NCI-H748 treated with DMSO at 0.1 percent for 48 hours (cell line): ENCODE data around the gene SRC.

Source experiments
- DNase-seq: peaks from one replicate; lab custom pipeline; 2025; lab: John Stamatoyannopoulos, UW

SRC gene

DNA sequence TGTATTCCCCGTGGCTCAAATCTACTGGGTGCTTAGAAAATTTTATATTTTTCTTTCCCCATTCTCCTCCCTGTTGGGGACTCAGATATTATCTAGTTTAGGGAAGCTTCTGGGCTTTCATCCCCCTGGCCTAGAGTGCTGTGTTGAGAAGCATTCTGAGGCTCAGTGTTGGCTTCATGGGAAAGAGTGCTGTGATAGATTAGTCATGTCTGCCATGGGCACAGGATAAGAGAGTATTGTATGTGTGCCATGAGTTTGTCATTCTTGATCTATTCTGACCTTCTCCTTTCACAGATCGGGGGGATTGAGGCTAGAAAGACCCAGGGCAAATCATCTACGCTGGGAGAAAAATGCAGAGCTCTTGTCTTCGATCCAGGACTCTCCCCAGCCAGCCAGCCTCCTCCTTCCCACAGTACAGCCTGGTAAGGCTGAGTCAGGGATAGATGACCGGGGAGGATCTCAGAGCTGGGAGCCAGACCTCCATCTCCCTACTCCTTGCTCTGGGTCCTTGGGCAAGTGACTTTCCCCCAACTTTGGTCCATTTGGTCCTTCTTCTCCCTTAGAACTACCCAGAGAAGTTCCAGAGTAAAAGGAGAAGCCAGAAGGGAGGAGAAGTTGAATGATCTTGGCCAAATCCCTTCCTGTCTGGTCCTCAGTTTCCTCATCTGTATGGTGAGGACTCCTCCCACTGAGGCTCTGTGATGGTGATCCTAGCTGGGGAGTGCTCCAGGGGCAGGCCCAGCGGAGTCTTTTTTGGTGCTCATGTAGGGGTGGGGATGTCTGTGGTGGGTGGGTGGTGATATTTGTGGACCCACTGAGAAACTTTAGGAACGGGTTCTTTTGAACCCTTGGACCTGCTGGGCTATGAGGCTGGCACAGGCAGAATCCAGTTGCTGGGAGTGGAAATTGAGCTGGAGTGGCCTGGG is 5.0 kb downstream of the SRC start:
- no peak for DNase-seq

DNA sequence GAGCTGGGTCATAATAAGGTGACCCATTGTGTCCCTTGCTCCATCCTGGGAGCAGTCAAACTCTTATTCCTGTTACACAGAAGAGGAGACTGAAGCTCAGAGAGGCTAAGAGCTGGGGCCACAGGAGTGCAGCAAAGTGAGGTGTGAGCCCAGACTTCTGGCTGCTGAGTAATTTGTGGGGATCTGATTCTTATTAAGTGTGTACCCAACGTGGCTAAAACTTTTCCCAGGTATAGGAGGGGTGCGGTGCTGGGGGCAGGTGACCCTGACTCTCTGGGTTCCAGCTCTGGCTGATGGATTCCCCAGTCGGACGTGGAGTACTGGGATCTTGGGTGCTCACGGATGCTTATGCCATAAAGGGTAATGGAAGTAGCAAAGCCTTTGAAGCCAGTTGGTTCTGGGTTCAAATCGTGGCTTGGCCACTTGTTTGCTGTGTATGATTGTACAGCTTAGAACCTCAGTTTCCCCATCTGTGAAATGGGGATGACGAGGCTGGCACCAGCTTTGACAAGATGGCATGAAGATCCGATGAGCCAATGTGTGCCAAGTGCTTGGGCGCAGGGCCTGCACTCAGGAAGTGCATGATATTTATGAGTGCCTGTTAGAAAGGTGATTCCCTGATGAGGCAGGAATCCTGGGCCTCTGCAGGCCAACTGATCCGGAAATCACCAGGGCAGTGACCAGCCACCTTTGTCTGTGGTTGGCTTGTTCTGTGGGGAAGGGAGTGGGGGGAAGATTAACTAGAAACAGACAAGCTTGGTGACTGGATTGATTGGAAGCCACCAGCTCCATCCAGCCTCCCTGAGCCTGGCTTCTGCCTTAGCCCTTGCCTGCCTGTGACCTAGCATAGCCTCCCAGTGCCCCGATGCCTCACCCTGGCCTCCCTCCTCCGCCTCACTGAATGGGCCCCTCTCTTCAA is 6.0 kb downstream of the SRC start:
- no peak for DNase-seq

- no peak for DNase-seq
Observed at GRCh38 chr20:37352608-37352980, 6.7 kb downstream of the SRC start.

DNA sequence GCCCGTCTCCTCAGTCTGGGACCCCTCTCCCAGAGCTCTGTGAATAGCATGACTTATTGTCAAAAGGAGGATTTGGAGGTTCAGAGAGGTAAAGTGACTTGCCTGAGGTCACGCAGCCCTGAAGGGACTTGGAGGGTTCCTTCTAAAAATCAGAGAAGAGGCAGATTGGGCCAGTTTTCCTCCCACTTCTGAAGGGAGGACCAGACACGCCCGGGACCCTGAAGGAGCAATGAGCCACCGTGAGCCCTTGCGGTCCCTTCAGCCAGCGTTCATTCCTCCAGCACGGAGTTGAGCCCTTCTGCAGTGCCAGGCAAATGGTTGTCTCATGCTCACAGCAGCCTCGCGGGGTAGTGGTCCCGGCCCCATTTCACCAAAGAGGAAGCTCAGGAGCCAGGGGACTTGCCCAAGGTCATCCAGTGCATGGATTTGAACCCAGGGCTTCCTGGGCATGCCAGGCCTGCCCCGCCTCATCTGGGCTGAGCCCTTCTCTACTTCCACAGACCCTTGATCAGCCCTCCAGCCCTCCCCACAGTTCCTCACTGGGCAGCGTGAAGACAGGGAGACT is 7.4 kb downstream of the SRC start:
- DNase-seq: no peak

GRCh38 chr20:37354210-37355195 is 8.6 kb downstream of the SRC start:
- DNase-seq: no peak

DNA sequence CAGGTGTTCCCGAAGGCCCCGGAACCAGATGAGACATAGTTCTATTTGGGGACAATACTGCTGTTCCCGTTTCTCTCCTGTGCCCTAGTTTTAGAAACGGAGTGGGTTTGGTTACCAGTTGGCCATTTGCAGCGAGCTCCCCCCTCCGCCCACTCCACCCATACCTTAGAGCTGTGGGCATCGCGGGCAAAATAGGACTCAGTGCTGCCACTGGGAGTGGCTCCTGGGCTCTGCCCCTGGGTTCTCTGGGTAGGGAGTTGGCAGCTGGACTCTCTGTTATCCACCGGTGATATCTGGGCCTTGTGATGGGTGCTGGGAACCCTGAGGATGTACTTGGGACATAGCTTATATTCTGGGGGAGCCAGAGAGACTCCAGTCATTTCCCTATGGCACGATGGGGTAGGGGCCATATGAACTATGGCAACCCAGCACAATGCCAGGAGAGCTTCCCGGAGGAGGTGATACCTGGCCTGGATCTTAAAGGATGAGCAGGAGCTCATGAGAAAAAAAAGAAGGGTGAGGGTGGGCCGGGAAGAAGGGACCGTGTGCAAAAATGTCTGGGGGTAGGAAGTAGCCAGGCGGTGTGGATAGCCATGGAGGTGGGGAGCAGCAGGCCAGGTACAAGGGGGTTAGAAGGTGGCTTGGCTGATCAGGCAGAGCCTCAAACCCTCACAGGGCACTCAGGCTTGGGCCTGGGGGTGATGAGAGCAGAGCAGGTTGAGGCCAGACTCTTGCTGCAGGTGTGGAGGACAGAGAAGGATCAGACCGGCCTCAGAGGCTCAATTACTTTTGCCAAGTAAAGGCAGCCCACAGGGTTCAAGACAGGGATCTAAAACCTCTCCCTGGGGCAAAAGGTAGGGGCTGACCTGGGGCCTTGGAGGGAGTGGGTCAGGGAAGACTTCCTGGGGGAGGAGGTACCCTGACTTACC is 9.6 kb downstream of the SRC start:
- no peak for DNase-seq

- no peak for DNase-seq
Observed at GRCh38 chr20:37356387-37356786, 10.4 kb downstream of the SRC start.

DNA sequence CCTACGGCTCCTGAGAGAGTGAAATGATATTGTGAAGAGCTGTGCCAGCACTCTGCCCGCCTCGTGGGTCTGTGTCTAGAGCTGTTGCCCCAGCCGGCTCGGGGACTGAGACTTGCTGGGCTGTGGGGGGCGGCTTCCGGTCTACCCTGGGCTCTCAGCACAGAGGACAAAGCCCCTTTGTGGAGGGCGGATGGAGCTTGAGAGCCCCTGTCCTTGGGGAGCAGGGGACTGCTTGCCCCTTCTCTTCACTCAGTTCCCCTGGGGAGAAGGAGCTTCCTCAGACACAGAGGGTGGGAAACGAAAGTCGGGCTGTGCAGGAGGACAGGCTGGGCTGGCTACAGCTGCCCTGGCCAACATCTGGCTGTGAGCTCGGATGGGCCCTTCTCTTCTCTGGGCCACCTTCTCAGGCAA is 11.0 kb downstream of the SRC start:
- no peak for DNase-seq

DNA sequence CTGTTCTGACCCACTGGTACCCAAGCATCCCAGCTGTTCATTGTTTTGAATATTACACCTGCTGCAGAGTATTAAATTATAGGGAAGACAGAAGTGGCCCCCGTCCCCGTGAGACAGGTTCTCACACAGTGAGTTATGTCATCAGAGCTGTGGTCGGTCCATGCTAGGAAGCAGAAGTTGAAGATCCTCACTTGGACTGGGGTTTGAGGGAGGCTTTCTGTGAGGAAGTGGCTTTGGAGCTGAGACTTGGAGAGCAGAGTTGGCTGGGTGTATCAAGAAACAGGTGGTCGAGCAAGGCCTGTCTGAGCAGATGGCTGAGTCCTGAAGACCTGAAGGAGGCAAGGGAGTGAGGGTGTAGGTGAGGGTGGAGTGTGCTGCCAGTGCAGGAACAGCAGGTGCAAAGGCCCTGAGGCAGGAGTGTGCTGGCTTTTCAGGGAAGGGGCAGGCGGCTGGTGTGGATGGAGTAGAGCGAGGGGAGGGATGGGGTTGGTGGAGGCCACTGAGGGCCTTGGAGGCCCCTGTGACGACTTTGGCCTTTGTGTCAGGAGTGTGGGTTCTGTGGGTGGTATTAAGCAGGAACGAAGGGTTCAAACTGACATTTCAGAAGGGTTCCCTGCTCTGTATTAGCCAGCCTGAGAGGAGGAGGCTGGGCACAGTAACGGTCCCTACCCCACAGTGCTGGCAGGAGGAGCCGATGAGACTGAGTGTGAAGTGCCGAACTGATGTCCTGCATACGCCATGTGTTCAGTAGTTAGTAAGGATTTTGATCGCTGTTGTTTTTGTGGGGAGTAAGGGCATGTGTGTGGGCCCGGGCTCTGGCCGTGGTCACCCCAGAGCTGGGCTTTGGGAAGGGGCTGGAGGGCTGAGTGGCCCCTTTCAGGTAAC is 11.8 kb downstream of the SRC start:
- no peak for DNase-seq

- DNase-seq: no peak
Observed at GRCh38 chr20:37358366-37359150, 12.6 kb downstream of the SRC start.

DNA sequence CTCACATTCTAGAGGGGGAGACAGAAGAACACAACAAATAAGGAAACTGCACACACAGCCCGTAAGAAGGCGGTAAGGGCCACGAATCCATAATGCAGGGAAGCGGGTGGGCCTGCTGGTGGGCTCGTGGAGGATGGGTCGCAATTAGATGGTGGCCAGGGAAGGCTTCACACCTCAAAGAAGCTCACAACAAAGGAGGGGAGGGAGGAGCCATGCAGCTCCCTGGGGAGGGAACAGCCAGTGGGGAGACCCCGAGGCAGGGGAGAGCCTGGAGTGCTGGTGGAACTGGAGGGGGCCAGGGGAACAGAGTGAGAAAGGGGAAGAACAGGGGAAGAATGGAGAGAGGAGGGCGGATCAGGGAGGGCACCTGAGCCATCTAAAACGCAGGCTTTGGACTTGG is 13.4 kb downstream of the SRC start:
- DNase-seq: no peak

DNA sequence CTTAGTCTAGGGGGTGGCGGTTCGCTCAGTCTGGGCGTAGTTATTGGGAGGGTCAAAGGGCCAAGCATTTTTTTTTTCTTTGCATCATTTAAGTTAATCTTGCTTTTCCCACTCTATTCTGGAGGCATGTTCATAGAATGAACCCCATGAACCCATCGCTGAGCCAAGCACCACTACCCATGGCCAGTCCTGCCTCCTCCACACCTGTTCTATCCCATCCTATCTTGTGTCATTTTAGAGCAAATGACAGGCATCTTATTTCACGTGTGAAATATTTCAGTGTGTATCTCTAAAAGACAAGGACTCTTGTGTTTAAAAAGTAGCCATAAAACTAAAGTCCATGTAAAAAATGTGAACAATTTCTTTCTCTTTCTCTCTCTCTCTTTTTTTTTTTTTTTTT is 13.9 kb downstream of the SRC start:
- no peak for DNase-seq

GRCh38 chr20:37360391-37361115 is 14.6 kb downstream of the SRC start:
- no peak for DNase-seq

GRCh38 chr20:37361336-37361735 is 15.4 kb downstream of the SRC start:
- no peak for DNase-seq

DNA sequence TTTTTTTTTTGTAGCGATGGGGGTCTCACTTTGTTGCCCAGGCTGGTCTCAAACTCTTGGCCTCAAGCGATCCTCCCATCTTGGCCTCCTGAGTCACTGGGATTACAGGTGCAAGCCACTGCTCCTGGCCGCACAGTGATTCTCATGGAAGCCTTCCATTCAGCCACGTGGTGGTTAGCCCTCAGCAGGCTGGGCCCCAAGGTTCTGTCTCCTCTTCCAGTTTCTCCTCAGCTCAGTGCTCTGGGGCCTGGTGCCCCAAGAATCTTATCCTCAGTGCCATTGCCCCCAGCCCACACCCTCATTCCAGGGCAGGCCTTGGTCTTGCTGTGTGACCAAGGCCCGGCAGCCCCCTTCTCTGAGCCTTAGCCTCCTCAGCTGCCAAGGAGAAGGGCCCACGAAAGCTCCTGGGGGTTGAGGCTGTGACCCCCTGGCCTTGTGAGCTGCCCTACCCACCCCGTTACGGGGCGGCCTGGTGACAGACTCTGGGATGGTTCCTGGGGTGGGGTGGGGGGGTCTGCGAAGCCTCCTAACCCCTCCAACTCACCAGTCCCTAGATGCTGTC is 16.4 kb downstream of the SRC start:
- no peak for DNase-seq

DNA sequence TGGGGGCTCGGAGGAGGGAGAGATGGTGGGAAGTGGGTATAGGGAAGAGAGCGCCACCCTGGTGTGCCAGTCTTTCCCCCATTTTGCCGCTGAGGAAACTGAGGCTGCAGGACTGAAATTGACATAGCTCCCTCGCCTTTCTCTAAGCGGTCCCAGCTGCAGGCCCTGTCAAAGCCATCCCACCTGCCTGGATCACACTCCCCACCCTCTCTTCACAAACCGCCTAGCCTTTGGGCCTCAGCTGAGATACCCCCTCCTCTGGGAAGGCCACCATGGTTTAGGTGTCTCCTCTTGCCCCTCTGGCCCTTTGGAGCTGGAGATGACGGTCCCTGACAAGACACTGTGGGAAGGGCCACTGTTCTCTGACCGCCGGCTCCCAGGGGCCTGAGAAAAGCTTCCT is 16.9 kb downstream of the SRC start:
- DNase-seq: no peak

- no peak for DNase-seq
Observed at GRCh38 chr20:37363221-37364012, 17.5 kb downstream of the SRC start.
